ENCODE measurements around the gene TXNRD2. TPM values are rescaled to one million over a fixed set of nuclear protein-coding genes. Genes with fewer than 3 reads are reported as not detected.

TXNRD2 gene
- total RNA-seq, 2 donors from 2014 or later, result 7.3 to 13.6 TPM

DNA sequence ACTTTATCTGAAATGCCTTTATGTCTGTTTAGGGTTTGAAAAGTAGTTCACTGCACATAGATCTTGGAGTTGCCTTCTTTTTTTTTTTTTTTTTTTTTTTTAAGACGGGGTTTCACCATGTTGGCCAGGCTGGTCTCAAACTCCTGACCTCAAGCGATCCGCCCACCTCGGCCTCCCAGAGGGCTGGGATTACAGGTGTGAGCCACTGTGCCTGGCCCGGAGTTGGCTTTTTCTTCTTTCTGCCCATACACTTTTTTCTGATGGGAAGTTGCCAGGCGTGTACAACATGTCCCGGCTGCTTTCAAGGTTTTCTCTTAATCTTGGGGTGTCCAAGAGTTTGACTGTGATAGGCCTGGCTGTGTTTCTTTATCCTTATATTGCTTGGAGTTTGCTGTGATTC is 74.0 kb downstream of the TXNRD2 start:
- H3K27ac ChIP-seq (ENCODE audit: low read depth, low read length), result no peak overlapping the region
- TF ChIP-seq, protein P1, sequence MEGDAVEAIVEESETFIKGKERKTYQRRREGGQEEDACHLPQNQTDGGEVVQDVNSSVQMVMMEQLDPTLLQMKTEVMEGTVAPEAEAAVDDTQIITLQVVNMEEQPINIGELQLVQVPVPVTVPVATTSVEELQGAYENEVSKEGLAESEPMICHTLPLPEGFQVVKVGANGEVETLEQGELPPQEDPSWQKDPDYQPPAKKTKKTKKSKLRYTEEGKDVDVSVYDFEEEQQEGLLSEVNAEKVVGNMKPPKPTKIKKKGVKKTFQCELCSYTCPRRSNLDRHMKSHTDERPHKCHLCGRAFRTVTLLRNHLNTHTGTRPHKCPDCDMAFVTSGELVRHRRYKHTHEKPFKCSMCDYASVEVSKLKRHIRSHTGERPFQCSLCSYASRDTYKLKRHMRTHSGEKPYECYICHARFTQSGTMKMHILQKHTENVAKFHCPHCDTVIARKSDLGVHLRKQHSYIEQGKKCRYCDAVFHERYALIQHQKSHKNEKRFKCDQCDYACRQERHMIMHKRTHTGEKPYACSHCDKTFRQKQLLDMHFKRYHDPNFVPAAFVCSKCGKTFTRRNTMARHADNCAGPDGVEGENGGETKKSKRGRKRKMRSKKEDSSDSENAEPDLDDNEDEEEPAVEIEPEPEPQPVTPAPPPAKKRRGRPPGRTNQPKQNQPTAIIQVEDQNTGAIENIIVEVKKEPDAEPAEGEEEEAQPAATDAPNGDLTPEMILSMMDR (conservative IDR thresholded peaks at IDR 0.05), result no peak

DNA sequence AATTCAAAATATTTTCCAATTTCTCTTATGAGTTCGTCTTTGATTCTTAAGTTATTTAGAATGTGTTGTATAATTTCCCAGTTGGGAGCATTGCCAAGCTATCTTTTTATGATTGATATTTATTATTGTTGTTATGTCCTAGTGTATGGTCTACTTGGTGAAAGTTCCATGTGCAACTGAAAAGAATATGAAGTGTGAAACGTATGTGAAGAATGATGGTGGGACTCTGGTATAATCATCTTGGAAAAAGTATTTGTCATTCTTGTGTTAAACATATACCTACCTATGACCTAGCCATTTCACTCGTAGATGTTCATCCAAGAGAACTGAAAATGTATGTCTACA is 75.0 kb downstream of the TXNRD2 start:
- Histone ChIP-seq H3K9me3 (ENCODE audit: control insufficient read depth, low read length) (no peaks in the 10 kb centered on the region), H3K4me1 (ENCODE audit: control insufficient read depth, insufficient read depth, low read length) (no peaks in the 10 kb centered on the region), H3K27ac (ENCODE audit: low read depth, low read length) (no peak overlapping the region), H3K36me3 (ENCODE audit: control insufficient read depth, insufficient read depth, low read length) (no peaks in the 10 kb centered on the region), H3K27me3 (ENCODE audit: control insufficient read depth, insufficient read depth, low read length, poor library complexity, severe bottlenecking) (no peaks in the 10 kb centered on the region), H3K4me3 (ENCODE audit: low read length) (no peak overlapping the region), H3K9ac (ENCODE audit: extremely low read depth, low read length, poor library complexity, severe bottlenecking) (no peak overlapping the region)
- no peak overlapping the region for H3K27ac Mint-ChIP-seq
- WGBS, 2 experiments (ENCODE audit: insufficient coverage in 1 of 2, insufficient read length in 1 of 2), result 91% methylated on average over 3 of the region's 3 CpGs; no CpG with 5 or more reads in 1 of the 2 experiments
- H3K36me3 Mint-ChIP-seq (ENCODE audit: low read depth), result no peaks in the 10 kb centered on the region
- H3K4me1 Mint-ChIP-seq, result peaks cover 2% of the 10 kb centered on the region
- DNase-seq, result no peak
- H3K4me3 Mint-ChIP-seq, result no peak overlapping the region
- no peaks in the 10 kb centered on the region for H3K27me3 Mint-ChIP-seq (ENCODE audit: insufficient read depth)
- TF ChIP-seq, protein P1 (conservative IDR thresholded peaks at IDR 0.05), result no peak
- no peaks in the 10 kb centered on the region for H3K9me3 Mint-ChIP-seq

More for the DNA sequence above, 74.0 kb downstream of the TXNRD2 start:
- no peak overlapping the region for H3K4me3 ChIP-seq (ENCODE audit: low read length)
- no peaks in the 10 kb centered on the region for H3K27me3 ChIP-seq (ENCODE audit: control insufficient read depth, insufficient read depth, low read length, poor library complexity, severe bottlenecking)
- H3K36me3 ChIP-seq (ENCODE audit: control insufficient read depth, insufficient read depth, low read length), result no peaks in the 10 kb centered on the region
- no peaks in the 10 kb centered on the region for H3K4me1 ChIP-seq (ENCODE audit: control insufficient read depth, insufficient read depth, low read length)
- Mint-ChIP-seq H3K9me3 (no peaks in the 10 kb centered on the region), H3K4me1 (peaks cover 2% of the 10 kb centered on the region), H3K27me3 (ENCODE audit: insufficient read depth) (no peaks in the 10 kb centered on the region), H3K36me3 (ENCODE audit: low read depth) (no peaks in the 10 kb centered on the region), H3K27ac (no peak overlapping the region), H3K4me3 (no peak overlapping the region)
- no peak overlapping the region for H3K9ac ChIP-seq (ENCODE audit: extremely low read depth, low read length, poor library complexity, severe bottlenecking)
- peak; percentile 7 for DNase-seq
- 93% methylated on average over 5 to 7 of the region's 7 CpGs for WGBS, 2 experiments (ENCODE audit: insufficient coverage in 1 of 2, insufficient read length in 1 of 2)
- H3K9me3 ChIP-seq (ENCODE audit: control insufficient read depth, low read length), result no peaks in the 10 kb centered on the region

DNA sequence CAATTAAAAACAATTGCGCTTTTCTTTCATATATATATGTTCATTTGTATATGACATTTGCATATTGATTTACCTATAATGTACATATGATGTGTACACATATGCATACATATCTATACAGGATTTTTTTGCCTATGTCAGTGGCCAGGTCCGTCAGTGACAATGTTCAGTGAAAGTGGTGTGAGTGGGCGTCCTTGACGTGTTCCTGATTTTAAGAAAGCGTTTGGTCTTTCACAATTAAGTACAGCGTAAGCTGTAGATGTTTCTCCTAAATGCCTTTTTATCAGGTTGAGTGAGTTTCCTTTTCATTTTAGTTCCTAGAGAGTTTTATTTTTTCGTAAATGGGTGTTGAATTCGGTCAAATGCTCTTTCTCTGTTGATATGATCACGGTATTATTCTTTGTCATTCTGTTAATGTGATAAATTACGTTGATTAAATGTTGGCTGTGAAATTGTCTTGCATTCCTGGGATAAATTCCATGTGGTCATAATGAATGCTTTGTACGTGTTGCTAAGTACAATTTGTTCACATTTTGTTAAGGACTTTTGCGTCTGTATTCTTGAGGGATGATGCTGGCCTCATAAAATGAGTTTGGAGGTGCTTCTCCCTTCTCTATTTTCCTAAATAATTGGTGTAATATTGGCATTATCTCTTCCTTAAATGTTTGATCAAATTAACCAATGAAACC is 76.3 kb downstream of the TXNRD2 start:
- no peaks in the 10 kb centered on the region for H3K36me3 Mint-ChIP-seq (ENCODE audit: low read depth)
- Histone ChIP-seq H3K36me3 (ENCODE audit: control insufficient read depth, insufficient read depth, low read length) (no peaks in the 10 kb centered on the region), H3K27ac (ENCODE audit: low read depth, low read length) (no peak overlapping the region), H3K4me1 (ENCODE audit: control insufficient read depth, insufficient read depth, low read length) (no peaks in the 10 kb centered on the region), H3K9me3 (ENCODE audit: control insufficient read depth, low read length) (no peaks in the 10 kb centered on the region), H3K27me3 (ENCODE audit: control insufficient read depth, insufficient read depth, low read length, poor library complexity, severe bottlenecking) (no peaks in the 10 kb centered on the region), H3K9ac (ENCODE audit: extremely low read depth, low read length, poor library complexity, severe bottlenecking) (no peak overlapping the region), H3K4me3 (ENCODE audit: low read length) (no peak overlapping the region)
- DNase-seq, result no peak
- no peaks in the 10 kb centered on the region for H3K27me3 Mint-ChIP-seq (ENCODE audit: insufficient read depth)
- peaks cover 2% of the 10 kb centered on the region for H3K4me1 Mint-ChIP-seq
- H3K27ac Mint-ChIP-seq, result no peak overlapping the region
- H3K9me3 Mint-ChIP-seq, result no peaks in the 10 kb centered on the region
- no peak overlapping the region for H3K4me3 Mint-ChIP-seq
- TF ChIP-seq, protein P1 (conservative IDR thresholded peaks at IDR 0.05), result no peak
- WGBS, 2 experiments (ENCODE audit: insufficient coverage in 1 of 2, insufficient read length in 1 of 2), result 92 to 95% methylated on average over 8 to 11 of the region's 12 CpGs
